Renal cortical epithelial cell (primary cell): Measurements from ENCODE around the gene NLRC3. TPM values are rescaled to one million over a fixed set of nuclear protein-coding genes. Genes with fewer than 3 reads are reported as not detected.
"Not testable (repeated sequence)": the region's sequence is repeated elsewhere in the genome, so short reads cannot be mapped to it uniquely, and the experiment has no call there.

Source experiments
- DNase-seq: peaks from one replicate; pipeline ENCODE4 v3.0.0-alpha.2; 2011; ENCODE audit warnings: low read depth
- total RNA-seq: library from RNA; depleted of rRNA; stranded (reverse); fragments of >200 nt; gene quantifications from 2 replicates; pipeline ENCODE4 v1.2.3, GENCODE V29; 2014

The NLRC3 gene
- total RNA-seq, 1 donor from 2014 or later: 0.05 TPM

GRCh38 chr16:3513892-3514583, 63.2 kb downstream of the NLRC3 start:
- DNase-seq: no peak

- DNase-seq: no peak
These were observed 65.7 kb downstream of the NLRC3 start for GRCh38 chr16:3511286-3512180.

- no peak for DNase-seq
These were observed 66.8 kb downstream of the NLRC3 start for GRCh38 chr16:3510416-3510815.

GRCh38 chr16:3509470-3509928, 67.7 kb downstream of the NLRC3 start:
- peak; percentile 52 for DNase-seq

- DNase-seq: no peak
These were observed 68.5 kb downstream of the NLRC3 start for GRCh38 chr16:3508736-3509135.

GRCh38 chr16:3503523-3503922, 73.7 kb downstream of the NLRC3 start:
- peak; percentile 16 for DNase-seq

- DNase-seq: no peak
These were observed 75.3 kb downstream of the NLRC3 start for GRCh38 chr16:3501783-3502400.

GRCh38 chr16:3501412-3501761, 75.8 kb downstream of the NLRC3 start:
- DNase-seq: not testable (repeated sequence)

- no peak for DNase-seq
These were observed 78.2 kb downstream of the NLRC3 start for GRCh38 chr16:3498988-3499387.

- no peak for DNase-seq
These were observed 79.4 kb downstream of the NLRC3 start for GRCh38 chr16:3497771-3498170.

- no peak for DNase-seq
These were observed 80.8 kb downstream of the NLRC3 start for GRCh38 chr16:3496386-3496785.

- DNase-seq: no peak
These were observed 82.0 kb downstream of the NLRC3 start, which contains the start of gene C16orf90 for GRCh38 chr16:3495176-3495575. Gene C16orf90 (minus strand): TSS chr16:3495489. CDS start chr16:3495421, 68 bp downstream.

GRCh38 chr16:3494386-3494973, 82.7 kb downstream of the NLRC3 start:
- DNase-seq: no peak

GRCh38 chr16:3492356-3492755, 84.8 kb downstream of the NLRC3 start:
- no peak for DNase-seq

GRCh38 chr16:3490911-3491629, 86.1 kb downstream of the NLRC3 start:
- DNase-seq: no peak

Other genes starting within 250 kb of the NLRC3 start
- gene OR2C1, start 221.5 kb downstream of the NLRC3 start, total RNA-seq: 0.15 TPM in 1 of 2 replicates, not detected in the other
- gene ZSCAN32, start 176.4 kb downstream of the NLRC3 start, total RNA-seq: 20.5 and 20.7 TPM in 2 replicates
- 2.8 and 7.0 TPM in 2 replicates for gene ZNF174, start 176.2 kb downstream of the NLRC3 start, total RNA-seq
- gene ZNF597, start 133.9 kb downstream of the NLRC3 start, total RNA-seq: 3.0 and 3.3 TPM in 2 replicates
- 6.4 and 34.9 TPM in 2 replicates for gene NAA60, start 133.7 kb downstream of the NLRC3 start, total RNA-seq
- gene C16orf90, start 81.9 kb downstream of the NLRC3 start, total RNA-seq: not detected in 2 replicates
- 10.1 and 49.9 TPM in 2 replicates for gene CLUAP1, start 76.4 kb downstream of the NLRC3 start, total RNA-seq
- gene SLX4, start 34.2 kb upstream of the NLRC3 start, total RNA-seq: 1.6 and 5.5 TPM in 2 replicates
- 9.4 and 52.6 TPM in 2 replicates for gene DNASE1, start 77.3 kb upstream of the NLRC3 start, total RNA-seq
- 54.2 and 57.1 TPM in 2 replicates for gene TRAP1, start 140.1 kb upstream of the NLRC3 start, total RNA-seq